H1 (cell line): Measurements from ENCODE around the gene DISC1. TPM values are rescaled to one million over a fixed set of nuclear protein-coding genes. Genes with fewer than 3 reads are reported as not detected.

ENCODE experiments used
- POU5F1 ChIP-seq: IDR thresholded peaks from 2 replicates; pipeline ENCODE4 v1.6.1; 2011; ENCODE audit warnings: low read depth, mild to moderate bottlenecking, low read length, moderate library complexity
- SIRT6 ChIP-seq: IDR thresholded peaks from one replicate; pipeline ENCODE4 v1.7.1; 2012; ENCODE audit warnings: low read length, inconsistent platforms
- TEAD4 ChIP-seq: IDR thresholded peaks from 2 replicates; pipeline ENCODE4 v1.6.1; 2012; ENCODE audit warnings: low read depth, low read length, inconsistent platforms, mixed read lengths
- ZNF274 ChIP-seq: IDR thresholded peaks from 2 replicates; pipeline ENCODE4 v1.7.0; 2012; ENCODE audit warnings: low read length, borderline replicate concordance; ENCODE audit errors: extremely low read depth
- polyA plus RNA-seq, 7 experiments: library from polyadenylated mRNA; depleted of rRNA in 3 of 7; stranded (reverse) in 5 of 7; unstranded in 2 of 7; fragments of >200 nt in 5 of 7; fragments of 200-250 nt in 2 of 7; gene quantifications; 1 replicate in 5 of 7; 2 replicates in 1 of 7; 4 replicates in 1 of 7; pipeline versions ENCODE4 v1.2.1 to v1.2.3, GENCODE V29; 2011 to 2013; ENCODE audit warnings: missing spikeins in 2 of 7, mixed read lengths in 2 of 7
- total RNA-seq: library from RNA; stranded (reverse); fragmentation: NEBNext Ultra II Directional; extraction: Animal tissue kit (Norgen Biotek cat#: 25700); gene quantifications from 2 replicates; pipeline ENCODE4 v1.2.1, GENCODE V29; 2021

DISC1 gene
- total and polyA plus RNA-seq, 2 of the 8 experiments (the other 6 are each of a cell fraction or from before 2014, with no cell fraction given), result 1.1 to 3.5 TPM

GRCh38 chr1:231808116-231808515 lies 181.5 kb downstream of the DISC1 start (continued):
- TF ChIP-seq ZNF274 (no peak), SIRT6 (no peak), POU5F1 (no peak), TEAD4 (no peak)
